GM18511 (cell line): ENCODE results near the gene ZBTB42.

Experiments
- ATAC-seq: cut with Tn5 transposase; IDR thresholded peaks from one replicate; pipeline ENCODE4 v1.9.1; 2021; ENCODE audit warnings: mild to moderate bottlenecking, moderate library complexity; ENCODE audit not compliant: unreplicated experiment

The ZBTB42 gene

GRCh38 chr14:104800771-104801519, at the start of gene ZBTB42:
Gene ZBTB42, plus strand, starts transcription at chr14:104801101. Its CDS starts 97 bp downstream, at chr14:104801198.
- peak; percentile 50 for ATAC-seq

- ATAC-seq = no peak
These were observed 49.1 kb upstream of the ZBTB42 start for GRCh38 chr14:104751539-104752422.

- peak; percentile 87 for ATAC-seq
These were observed 48.5 kb upstream of the ZBTB42 start for GRCh38 chr14:104752423-104752734.

GRCh38 chr14:104752735-104753527, 48.0 kb upstream of the ZBTB42 start, which contains the start of gene SIVA1:
Gene SIVA1, plus strand, starts transcription at chr14:104753147. Its CDS starts 55 bp downstream, at chr14:104753202.
- ATAC-seq = peak; percentile 92

GRCh38 chr14:104753528-104754212, 47.2 kb upstream of the ZBTB42 start:
- no peak for ATAC-seq

- no peak for ATAC-seq
These were observed 46.6 kb upstream of the ZBTB42 start for GRCh38 chr14:104754213-104754851.

- ATAC-seq = no peak
These were observed 45.3 kb upstream of the ZBTB42 start for GRCh38 chr14:104755621-104756020.

GRCh38 chr14:104756477-104757237, 44.2 kb upstream of the ZBTB42 start:
- ATAC-seq = no peak

- no peak for ATAC-seq
These were observed 43.7 kb upstream of the ZBTB42 start for GRCh38 chr14:104757238-104757585.

GRCh38 chr14:104757681-104758392, 43.1 kb upstream of the ZBTB42 start:
- ATAC-seq = no peak

- ATAC-seq = no peak
These were observed 41.6 kb upstream of the ZBTB42 start for GRCh38 chr14:104758981-104759969.

GRCh38 chr14:104765517-104765916, 35.4 kb upstream of the ZBTB42 start:
- no peak for ATAC-seq

- no peak for ATAC-seq
These were observed 34.5 kb upstream of the ZBTB42 start for GRCh38 chr14:104766256-104766862.

- ATAC-seq = no peak
These were observed 33.9 kb upstream of the ZBTB42 start for GRCh38 chr14:104766863-104767633.

- ATAC-seq = no peak
These were observed 33.3 kb upstream of the ZBTB42 start for GRCh38 chr14:104767634-104767918.

- peak; percentile 80 for ATAC-seq
These were observed 32.2 kb upstream of the ZBTB42 start for GRCh38 chr14:104768437-104769323.
